SK-N-SH (cell line): ENCODE results near the gene BCL2L13.

Source experiments
- CTCF ChIP-seq: fragments of 200-600 bp; sonication (generic); IDR thresholded peaks from 2 replicates; pipeline ENCODE4 v1.6.1; 2017; ENCODE audit warnings: antibody characterized with exemption, mild to moderate bottlenecking, moderate library complexity
- ELF1 ChIP-seq: IDR thresholded peaks from 2 replicates; pipeline ENCODE4 v1.4.0; 2012
- EP300 ChIP-seq, 2 experiments: IDR thresholded peaks; 2 replicates each; pipeline versions ENCODE4 v1.4.0 to v1.6.1; 2012; ENCODE audit warnings: borderline replicate concordance in 1 of 2, low read depth in 1 of 2, low read length in 1 of 2
- FOSL2 ChIP-seq: IDR thresholded peaks from 2 replicates; pipeline ENCODE4 v1.4.0; 2012; ENCODE audit warnings: low read depth, mild to moderate bottlenecking, moderate library complexity, borderline replicate concordance
- FOXJ3 ChIP-seq: sonication (generic); formaldehyde crosslinking; IDR thresholded peaks from 2 replicates; pipeline ENCODE4 v1.5.1; 2020; ENCODE audit warnings: mild to moderate bottlenecking, missing genetic modification reagents
- IRF3 ChIP-seq: fragments of 150-350 bp; IDR thresholded peaks from 2 replicates; pipeline ENCODE4 v1.6.1; 2016; ENCODE audit warnings: mild to moderate bottlenecking, low read depth, low read length
- NRF1 ChIP-seq: IDR thresholded peaks from 2 replicates; pipeline ENCODE4 v1.6.1; 2012; ENCODE audit warnings: low read depth, mild to moderate bottlenecking, low read length
- PBX3 ChIP-seq: IDR thresholded peaks from 2 replicates; pipeline ENCODE4; 2012
- POLR2AphosphoS5 ChIP-seq: IDR thresholded peaks from 2 replicates; pipeline ENCODE4 v1.6.1; 2012; ENCODE audit warnings: low read depth, low read length
- RAD21 ChIP-seq: IDR thresholded peaks from 2 replicates; pipeline ENCODE4 v1.6.1; 2012; ENCODE audit warnings: mild to moderate bottlenecking, low read length
- RCOR1 ChIP-seq: fragments of 150-350 bp; IDR thresholded peaks from 2 replicates; pipeline ENCODE4 v1.6.1; 2017; ENCODE audit warnings: antibody characterized with exemption, low read length
- REST ChIP-seq: IDR thresholded peaks from 2 replicates; pipeline ENCODE4 v1.6.1; 2012; ENCODE audit warnings: mild to moderate bottlenecking, low read depth, low read length, moderate library complexity
- TAF1 ChIP-seq: IDR thresholded peaks from 2 replicates; pipeline ENCODE4 v1.6.1; 2012; ENCODE audit warnings: low read depth, mild to moderate bottlenecking, low read length, moderate library complexity, borderline replicate concordance

- TF ChIP-seq CTCF (no peak), FOXJ3 (no peak), ELF1 (no peak), POLR2AphosphoS5 (no peak), TAF1 (no peak), REST (no peak), RCOR1 (no peak), RAD21 (no peak), FOSL2 (no peak), IRF3 (no peak), EP300 (IDR thresholded peaks at IDR 0.05; ENCODE audit: borderline replicate concordance in 1 of 2, low read depth in 1 of 2, low read length in 1 of 2) (no peak), PBX3 (no peak), NRF1 (no peak)
Observed at GRCh38 chr22:17648569-17648968, 10.0 kb downstream of the BCL2L13 start.
